Body of pancreas (tissue), 4 donors: ENCODE results near the gene RAB43. TPM values are rescaled to one million over a fixed set of nuclear protein-coding genes. Genes with fewer than 3 reads are reported as not detected.

ENCODE experiments used
- ATAC-seq: fragments of 150-250 bp; one replicate; pipeline ENCODE4 v1.9.1; 2016
- DNase-seq, 4 donors: peaks; one replicate each; pipeline ENCODE4 v3.0.0-alpha.2; 2019
- H3K27ac ChIP-seq, 4 donors: fragments of 200-600 bp; sonication (generic); 1 replicate in 3 of 4; 2 replicates in 1 of 4; pipeline versions ENCODE4 v1.5.1 to v1.6.1; 2016 to 2019; ENCODE audit warnings: mild to moderate bottlenecking in 1 of 4, mixed read lengths in 1 of 4, moderate library complexity in 1 of 4
- H3K27me3 ChIP-seq, 2 donors: fragments of 200-600 bp; sonication (generic); one replicate each; pipeline ENCODE4 v1.6.0; 2016; ENCODE audit warnings: mild to moderate bottlenecking in 1 of 2
- H3K36me3 ChIP-seq, 2 donors: fragments of 200-600 bp; sonication (generic); replicated peaks in 1 of 2; 2 replicates each; pipeline ENCODE4 v1.5.1; 2016; ENCODE audit warnings: low read depth in 2 of 2; ENCODE audit not compliant: insufficient read depth in 1 of 2
- H3K4me1 ChIP-seq: fragments of 200-600 bp; sonication (generic); one replicate; pipeline ENCODE4 v1.6.0; 2016
- H3K4me3 ChIP-seq, 2 donors: fragments of 200-600 bp; sonication (generic); 1 replicate in 1 of 2; 2 replicates in 1 of 2; pipeline ENCODE4 v1.5.1; 2016 to 2019
- H3K9me3 ChIP-seq, 3 donors: fragments of 200-600 bp; sonication (generic); 1 replicate in 2 of 3; 2 replicates in 1 of 3; pipeline ENCODE4 v1.5.1; 2016
- CTCF ChIP-seq, 7 experiments: fragments of 450-650 bp in 4 of 7; fragments of 200-600 bp in 3 of 7; sonication (generic) in 3 of 7; IDR thresholded peaks; one replicate each; pipeline ENCODE4 v1.5.1; 2016 to 2019; ENCODE audit warnings: antibody characterized with exemption in 7 of 7
- POLR2A ChIP-seq, 3 donors: fragments of 450-650 bp; IDR thresholded peaks; one replicate each; pipeline ENCODE4 v1.6.1; 2016; ENCODE audit warnings: antibody characterized with exemption in 3 of 3, mild to moderate bottlenecking in 2 of 3
- WGBS, 2 donors: methylation state at CpG; one replicate each; pipeline ENCODE4 v1.1.5; 2017; 5-methylcytosine and 5-hydroxymethylcytosine counted together
- intact Hi-C: fragments of 100-400 bp; cut with DNase I; formaldehyde crosslinking; loops from one replicate; pipeline ENCODE4 v1.15.1; 2023
- total RNA-seq, 2 donors: library from RNA; depleted of rRNA; stranded (reverse); fragments of >200 nt; gene quantifications; one replicate each; pipeline ENCODE4 v1.1.0, GENCODE V29; 2016

The RAB43 gene
- total RNA-seq, 2 donors from 2014 or later = 6.6 to 10.1 TPM

- no peak for DNase-seq
- Histone ChIP-seq H3K27ac (peak overlapping the region in 1 of 4 donors; percentile 94), H3K4me3 (no peak overlapping the region), H3K4me1 (peaks cover 56% of the 10 kb centered on the region), H3K27me3 (no peaks in the 10 kb centered on the region), H3K9me3 (no peaks in the 10 kb centered on the region), H3K36me3 (no peaks in the 10 kb centered on the region)
- no peak for ATAC-seq
- intact Hi-C loops = no loop called here
- no peak for TF ChIP-seq POLR2A (IDR thresholded peaks at IDR 0.05)
- no peak for TF ChIP-seq CTCF (IDR thresholded peaks at IDR 0.05)
- 97 to 98% methylated on average over 4 of the region's 4 CpGs for WGBS, 2 donors
These were observed 64.4 kb downstream of the RAB43 start for GRCh38 chr3:129057249-129057648.

- no peaks in the 10 kb centered on the region for H3K36me3 ChIP-seq
- no peaks in the 10 kb centered on the region for H3K27me3 ChIP-seq
- TF ChIP-seq CTCF (IDR thresholded peaks at IDR 0.05) (no peak), POLR2A (IDR thresholded peaks at IDR 0.05) (no peak)
- H3K9me3 ChIP-seq = no peaks in the 10 kb centered on the region
- WGBS, 2 donors = 30 to 32% methylated on average over 9 of the region's 9 CpGs
- no peak overlapping the region for H3K4me3 ChIP-seq
- DNase-seq (no peak), ATAC-seq (no peak)
- intact Hi-C loops = no loop called here
- peaks cover 62% of the 10 kb centered on the region for H3K4me1 ChIP-seq
- peak overlapping the region; percentile 45 to 94 (median 84) for H3K27ac ChIP-seq
These were observed 65.0 kb downstream of the RAB43 start for GRCh38 chr3:129056451-129057173.

GRCh38 chr3:129054605-129055104 lies 66.9 kb downstream of the RAB43 start:
- intact Hi-C loops = no loop called here
- Histone ChIP-seq H3K9me3 (no peaks in the 10 kb centered on the region), H3K4me3 (no peak overlapping the region), H3K27ac (peak overlapping the region; percentile 76 to 94 (median 84)), H3K27me3 (no peaks in the 10 kb centered on the region), H3K36me3 (no peaks in the 10 kb centered on the region), H3K4me1 (peaks cover 65% of the 10 kb centered on the region)
- WGBS, 2 donors = 16 to 29% methylated on average over 3 of the region's 3 CpGs
- ATAC-seq (peak; percentile 62), DNase-seq (peak; percentile 36 to 66 (median 49))
- TF ChIP-seq POLR2A (IDR thresholded peaks at IDR 0.05) = no peak
- TF ChIP-seq CTCF (IDR thresholded peaks at IDR 0.05) = peak in 3 of 7 experiments; percentile 7 to 32 (median 10)

- intact Hi-C loops = no loop called here
- no peaks in the 10 kb centered on the region for H3K36me3 ChIP-seq
- H3K4me3 ChIP-seq = no peak overlapping the region
- WGBS, 2 donors = 18 to 37% methylated on average over 6 of the region's 6 CpGs
- H3K4me1 ChIP-seq = peaks cover 52% of the 10 kb centered on the region
- no peak for TF ChIP-seq CTCF (IDR thresholded peaks at IDR 0.05)
- TF ChIP-seq POLR2A (IDR thresholded peaks at IDR 0.05) = no peak
- no peaks in the 10 kb centered on the region for H3K9me3 ChIP-seq
- DNase-seq = peak; percentile 67 to 81 (median 72)
- H3K27me3 ChIP-seq = no peaks in the 10 kb centered on the region
- H3K27ac ChIP-seq = peak overlapping the region; percentile 76 to 94 (median 84)
- ATAC-seq = peak; percentile 49
These were observed 68.9 kb downstream of the RAB43 start for GRCh38 chr3:129052675-129053074.
